ENCODE data around the gene CCDC142. TPM values are rescaled to one million over a fixed set of nuclear protein-coding genes. Genes with fewer than 3 reads are reported as not detected.

The CCDC142 gene
- total RNA-seq, 4 donors from 2014 or later, result 10.9 to 42.8 (median 35.7) TPM

- intact Hi-C loops (cut with DNase I; ENCODE audit: low total_unique reads), result no loop called here
- Histone ChIP-seq H3K27me3 (peaks cover 4 to 28% of the 10 kb centered on the region in 2 donors), H3K4me1 (peaks cover 0 to 15% of the 10 kb centered on the region in 2 donors), H3K9me3 (no peaks in the 10 kb centered on the region), H3K36me3 (no peaks in the 10 kb centered on the region), H3K27ac (no peak overlapping the region), H3K4me3 (peak overlapping the region in 1 of 2 donors; percentile 9)
- TF ChIP-seq CTCF (IDR thresholded peaks at IDR 0.05) (no peak), POLR2A (IDR thresholded peaks at IDR 0.05) (no peak)
- no peak for DNase-seq
Observed at GRCh38 chr2:74497777-74498499, 15.1 kb upstream of the CCDC142 start.

- Histone ChIP-seq H3K4me1 (peaks cover 0 to 15% of the 10 kb centered on the region in 2 donors), H3K9me3 (no peaks in the 10 kb centered on the region), H3K4me3 (no peak overlapping the region), H3K36me3 (no peaks in the 10 kb centered on the region), H3K27ac (no peak overlapping the region), H3K27me3 (peaks cover 4 to 28% of the 10 kb centered on the region in 2 donors)
- intact Hi-C loops (cut with DNase I; ENCODE audit: low total_unique reads), result no loop called here
- TF ChIP-seq CTCF (IDR thresholded peaks at IDR 0.05) (no peak), POLR2A (IDR thresholded peaks at IDR 0.05) (no peak)
- no peak for DNase-seq
Observed at GRCh38 chr2:74496997-74497776, 14.4 kb upstream of the CCDC142 start.

- no peak for TF ChIP-seq CTCF (IDR thresholded peaks at IDR 0.05)
- no peak for TF ChIP-seq POLR2A (IDR thresholded peaks at IDR 0.05)
- intact Hi-C loops (cut with DNase I; ENCODE audit: low total_unique reads), result no loop called here
- peaks cover 0 to 15% of the 10 kb centered on the region in 2 donors for H3K4me1 ChIP-seq
- H3K4me3 ChIP-seq, result no peak overlapping the region
- H3K36me3 ChIP-seq, result no peaks in the 10 kb centered on the region
- H3K9me3 ChIP-seq, result no peaks in the 10 kb centered on the region
- DNase-seq, result no peak
- peaks cover 4 to 25% of the 10 kb centered on the region in 2 donors for H3K27me3 ChIP-seq
- no peak overlapping the region for H3K27ac ChIP-seq
Observed at GRCh38 chr2:74495440-74495839, 12.6 kb upstream of the CCDC142 start.

GRCh38 chr2:74493546-74493945, 10.7 kb upstream of the CCDC142 start:
- Histone ChIP-seq H3K36me3 (no peaks in the 10 kb centered on the region), H3K4me3 (no peak overlapping the region), H3K9me3 (no peaks in the 10 kb centered on the region), H3K27ac (no peak overlapping the region), H3K4me1 (peaks cover 0 to 9% of the 10 kb centered on the region in 2 donors), H3K27me3 (peaks cover 0 to 9% of the 10 kb centered on the region in 2 donors)
- TF ChIP-seq CTCF (IDR thresholded peaks at IDR 0.05), result no peak
- no peak for TF ChIP-seq POLR2A (IDR thresholded peaks at IDR 0.05)
- DNase-seq, result no peak
- intact Hi-C loops (cut with DNase I; ENCODE audit: low total_unique reads), result no loop called here

Measured in uterus (tissue), 4 donors.